Measurements from ENCODE around the gene CNTNAP5.
A peak's percentile ranks its signal among the peaks of the same experiment; 100 is the strongest.
"Not testable (repeated sequence)": the region's sequence is repeated elsewhere in the genome, so short reads cannot be mapped to it uniquely, and the experiment has no call there.

The CNTNAP5 gene

GRCh38 chr2:124316881-124317605 lies 292.0 kb downstream of the CNTNAP5 start:
- DNase-seq: no peak
- intact Hi-C loops (cut with DNase I): no loop called here

GRCh38 chr2:124317628-124318027 lies 292.5 kb downstream of the CNTNAP5 start:
- intact Hi-C loops (cut with DNase I): loop anchor here (2.0 kb wide), 1 partner anchor 21 kb away; no protein-coding TSS in a partner anchor
- no peak for DNase-seq

- DNase-seq: no peak
- intact Hi-C loops (cut with DNase I): loop anchor here (2.0 kb wide), 1 partner anchor 20 kb away; no protein-coding TSS in a partner anchor
Observed at GRCh38 chr2:124318913-124319312, 293.8 kb downstream of the CNTNAP5 start.

- no peak for DNase-seq
- intact Hi-C loops (cut with DNase I): loop anchor here (2.0 kb wide), 1 partner anchor 19 kb away; no protein-coding TSS in a partner anchor
Observed at GRCh38 chr2:124319577-124319976, 294.5 kb downstream of the CNTNAP5 start.

- no peak for DNase-seq
- intact Hi-C loops (cut with DNase I): no loop called here
Observed at GRCh38 chr2:124320051-124320688, 295.1 kb downstream of the CNTNAP5 start.

GRCh38 chr2:124323321-124323720 lies 298.2 kb downstream of the CNTNAP5 start:
- DNase-seq: peak in 1 of 10 donors; percentile 57
- intact Hi-C loops (cut with DNase I): no loop called here

- DNase-seq: no peak
- intact Hi-C loops (cut with DNase I): no loop called here
Observed at GRCh38 chr2:124325667-124326440, 300.8 kb downstream of the CNTNAP5 start.

- DNase-seq: no peak
- intact Hi-C loops (cut with DNase I): no loop called here
Observed at GRCh38 chr2:124327303-124327702, 302.2 kb downstream of the CNTNAP5 start.

- intact Hi-C loops (cut with DNase I): no loop called here
- no peak for DNase-seq
Observed at GRCh38 chr2:124328397-124328796, 303.3 kb downstream of the CNTNAP5 start.

GRCh38 chr2:124333784-124334183 lies 308.7 kb downstream of the CNTNAP5 start:
- DNase-seq: no peak
- intact Hi-C loops (cut with DNase I): no loop called here

GRCh38 chr2:124335058-124335457 lies 310.0 kb downstream of the CNTNAP5 start:
- intact Hi-C loops (cut with DNase I): no loop called here
- no peak for DNase-seq

GRCh38 chr2:124339709-124340108 lies 314.6 kb downstream of the CNTNAP5 start:
- DNase-seq: no peak
- intact Hi-C loops (cut with DNase I): loop anchor here (2.0 kb wide), 1 partner anchor 21 kb away; no protein-coding TSS in a partner anchor

GRCh38 chr2:124343827-124344498 lies 318.9 kb downstream of the CNTNAP5 start:
- intact Hi-C loops (cut with DNase I): no loop called here
- no peak for DNase-seq

GRCh38 chr2:124347209-124347608 lies 322.1 kb downstream of the CNTNAP5 start:
- intact Hi-C loops (cut with DNase I): no loop called here

GRCh38 chr2:124353656-124354055 lies 328.6 kb downstream of the CNTNAP5 start:
- intact Hi-C loops (cut with DNase I): no loop called here
- no peak for DNase-seq

More at GRCh38 chr2:124347209-124347608, 322.1 kb downstream of the CNTNAP5 start:
- DNase-seq: no peak

GRCh38 chr2:124354466-124354865 lies 329.4 kb downstream of the CNTNAP5 start:
- intact Hi-C loops (cut with DNase I): no loop called here
- no peak for DNase-seq

- DNase-seq; intact Hi-C loops (cut with DNase I): not testable (repeated sequence)
Observed at GRCh38 chr2:124361966-124362365, 336.9 kb downstream of the CNTNAP5 start.

- DNase-seq: no peak
- intact Hi-C loops (cut with DNase I): no loop called here
Observed at GRCh38 chr2:124369181-124369580, 344.1 kb downstream of the CNTNAP5 start.

GRCh38 chr2:124380221-124380749 lies 355.2 kb downstream of the CNTNAP5 start:
- DNase-seq: no peak
- intact Hi-C loops (cut with DNase I): no loop called here

- peak in 2 of 10 donors; percentile 28 to 63 for DNase-seq
- intact Hi-C loops (cut with DNase I): no loop called here
Observed at GRCh38 chr2:124382067-124382618, 357.1 kb downstream of the CNTNAP5 start.

Data from posterior cingulate gyrus (tissue), 11 donors.